CD4-positive, CD25-positive, alpha-beta regulatory T cell (primary cell): ENCODE results near the gene AMER2. TPM values are rescaled to one million over a fixed set of nuclear protein-coding genes. Genes with fewer than 3 reads are reported as not detected.
"Not testable (repeated sequence)": the region's sequence is repeated elsewhere in the genome, so short reads cannot be mapped to it uniquely, and the experiment has no call there.

ENCODE experiments used
- ATAC-seq, 2 donors: fragments of 150-1000 bp; cut with Tn5 transposase; one replicate each; pipeline ENCODE4 v1.10.0; 2021; ENCODE audit warnings: low read depth in 2 of 2, moderate number of reproducible peaks in 2 of 2, moderate library complexity in 1 of 2
- DNase-seq, 3 donors: peaks; one replicate each; pipeline versions ENCODE4 v3.0.0 to v3.0.0-alpha.2; 2012 to 2022; ENCODE audit warnings: mixed read lengths in 1 of 3
- H3K27ac ChIP-seq: one replicate; pipeline ENCODE4 v1.7.0; 2013; ENCODE audit warnings: mild to moderate bottlenecking, low read length; ENCODE audit not compliant: insufficient read depth, poor library complexity, severe bottlenecking
- H3K27me3 ChIP-seq: one replicate; pipeline ENCODE4 v1.7.0; 2013; ENCODE audit warnings: low read length; ENCODE audit not compliant: control insufficient read depth, insufficient read depth
- H3K36me3 ChIP-seq: one replicate; pipeline ENCODE4 v1.7.0; 2013; ENCODE audit warnings: mild to moderate bottlenecking, low read length, moderate library complexity; ENCODE audit not compliant: control insufficient read depth, insufficient read depth
- H3K4me1 ChIP-seq: 2 replicates; pipeline ENCODE4 v1.7.0; 2013; ENCODE audit warnings: mild to moderate bottlenecking, low read length; ENCODE audit not compliant: insufficient read depth, control insufficient read depth, poor library complexity, severe bottlenecking
- H3K4me3 ChIP-seq: one replicate; pipeline ENCODE4 v1.7.0; 2013; ENCODE audit warnings: low read depth, mild to moderate bottlenecking, low read length, moderate library complexity
- H3K9me3 ChIP-seq, 2 experiments: 1 replicate in 1 of 2; 2 replicates in 1 of 2; pipeline ENCODE4 v1.7.0; 2013; ENCODE audit warnings: low read length in 2 of 2, mild to moderate bottlenecking in 1 of 2, moderate library complexity in 1 of 2; ENCODE audit not compliant: control insufficient read depth in 2 of 2
- H3K27ac Mint-ChIP-seq, 3 donors: one replicate each; pipeline ENCODE4 v1.8.0; 2020 to 2022; ENCODE audit warnings: mild to moderate bottlenecking in 3 of 3, mixed read lengths in 3 of 3, moderate library complexity in 2 of 3
- H3K27me3 Mint-ChIP-seq: one replicate; pipeline ENCODE4 v1.8.0; 2022; ENCODE audit warnings: mild to moderate bottlenecking, mixed read lengths
- H3K36me3 Mint-ChIP-seq: one replicate; pipeline ENCODE4 v1.8.0; 2020; ENCODE audit warnings: mixed read lengths
- H3K4me1 Mint-ChIP-seq, 4 donors: one replicate each; pipeline ENCODE4 v1.8.0; 2020 to 2022; ENCODE audit warnings: mixed read lengths in 4 of 4, mild to moderate bottlenecking in 1 of 4
- H3K4me3 Mint-ChIP-seq, 4 donors: one replicate each; pipeline ENCODE4 v1.8.0; 2020 to 2022; ENCODE audit warnings: mild to moderate bottlenecking in 4 of 4, mixed read lengths in 4 of 4, moderate library complexity in 3 of 4
- H3K9me3 Mint-ChIP-seq, 7 donors: one replicate each; pipeline ENCODE4 v1.8.0; 2020 to 2022; ENCODE audit warnings: mixed read lengths in 7 of 7, mild to moderate bottlenecking in 3 of 7, moderate library complexity in 2 of 7
- polyA plus RNA-seq, 4 donors: library from polyadenylated mRNA; unstranded; fragments of 300-500 nt; fragmentation: Illumina TruSeq; gene quantifications; one replicate each; pipeline ENCODE4 v1.2.3, GENCODE V29; 2021
- total RNA-seq: library from RNA; stranded (reverse); gene quantifications from one replicate; pipeline ENCODE4 v1.2.3, GENCODE V29; 2022

The AMER2 gene
- total and polyA plus RNA-seq, 5 donors from 2014 or later = not detected

DNA sequence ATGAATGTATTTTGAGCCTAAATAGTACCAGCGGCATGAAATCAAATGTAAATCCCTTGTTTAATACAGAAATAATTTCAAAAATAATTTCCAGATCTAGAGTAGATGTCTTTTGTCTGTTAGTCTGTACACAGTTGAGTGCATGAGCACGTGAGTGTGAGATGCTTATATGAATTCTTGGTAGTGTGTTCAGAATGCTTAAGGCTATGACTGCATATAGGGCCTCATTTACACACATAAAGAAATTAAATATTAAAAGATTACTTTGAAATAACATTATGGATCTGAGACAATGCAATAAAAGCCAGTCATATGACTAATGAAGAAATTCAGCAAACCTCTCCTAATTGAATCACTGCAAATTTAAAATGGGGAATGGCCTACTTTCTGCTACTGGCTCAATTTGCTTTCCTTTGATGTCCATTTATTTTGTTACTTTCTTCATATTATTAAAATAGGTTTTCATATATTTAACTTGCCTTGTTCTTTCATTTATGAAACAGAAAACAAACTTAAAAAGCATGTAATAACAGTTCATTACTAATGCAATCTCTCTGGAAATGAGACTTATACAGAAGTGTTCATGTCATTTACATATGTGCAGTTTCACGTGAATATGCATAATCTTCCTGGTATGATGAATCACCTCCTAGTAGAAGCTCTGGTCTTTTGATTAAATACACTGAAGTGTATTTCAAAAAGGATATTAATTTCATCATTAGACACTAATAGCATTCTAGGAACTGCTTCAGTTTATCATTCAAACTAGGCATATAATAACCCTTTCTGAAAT is 4.5 kb downstream of the AMER2 start:
- peaks cover 49% of the 10 kb centered on the region for H3K27me3 Mint-ChIP-seq
- Histone ChIP-seq H3K36me3 (no peaks in the 10 kb centered on the region), H3K9me3 (no peaks in the 10 kb centered on the region), H3K27ac (no peak overlapping the region), H3K27me3 (peaks cover 19% of the 10 kb centered on the region), H3K4me3 (no peak overlapping the region), H3K4me1 (peaks cover 9% of the 10 kb centered on the region)
- no peaks in the 10 kb centered on the region for H3K36me3 Mint-ChIP-seq
- H3K9me3 Mint-ChIP-seq = peaks cover 0 to 5% (median 0%) of the 10 kb centered on the region in 7 donors
- H3K27ac Mint-ChIP-seq = no peak overlapping the region
- no peak for ATAC-seq
- H3K4me1 Mint-ChIP-seq = peaks cover 0 to 20% (median 9%) of the 10 kb centered on the region in 4 donors
- no peak for DNase-seq
- H3K4me3 Mint-ChIP-seq = no peak overlapping the region

- Histone ChIP-seq H3K27me3 (peaks cover 10% of the 10 kb centered on the region), H3K27ac (no peak overlapping the region), H3K9me3 (no peaks in the 10 kb centered on the region), H3K36me3 (no peaks in the 10 kb centered on the region), H3K4me1 (peaks cover 5% of the 10 kb centered on the region), H3K4me3 (no peak overlapping the region)
- no peak for ATAC-seq
- no peak overlapping the region for H3K4me3 Mint-ChIP-seq
- DNase-seq = no peak
- peaks cover 0 to 9% (median 3%) of the 10 kb centered on the region in 4 donors for H3K4me1 Mint-ChIP-seq
- H3K36me3 Mint-ChIP-seq = no peaks in the 10 kb centered on the region
- H3K9me3 Mint-ChIP-seq = peaks cover 0 to 5% (median 0%) of the 10 kb centered on the region in 7 donors
- H3K27ac Mint-ChIP-seq = no peak overlapping the region
- H3K27me3 Mint-ChIP-seq = peaks cover 43% of the 10 kb centered on the region
Measured at GRCh38 chr13:25166306-25166705, 5.8 kb downstream of the AMER2 start.

DNA sequence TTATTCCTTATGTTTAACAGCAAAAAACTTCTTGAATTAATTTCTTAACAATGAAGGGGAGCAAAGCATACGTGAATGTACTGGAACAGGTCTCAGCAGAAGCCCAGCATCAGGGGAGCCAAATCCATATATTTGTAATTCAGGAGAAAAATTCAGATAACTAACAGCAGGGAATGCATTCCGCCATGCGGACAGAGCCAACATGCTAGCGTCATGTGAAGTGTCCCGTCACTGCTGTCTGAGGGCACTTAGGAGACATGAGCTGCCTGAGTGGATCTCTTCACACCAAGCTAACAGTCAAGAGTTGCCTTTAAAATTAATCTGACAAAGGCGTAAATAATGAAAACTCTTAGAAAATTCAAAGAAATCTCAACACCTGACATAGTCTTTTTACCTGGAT is 6.4 kb downstream of the AMER2 start:
- Mint-ChIP-seq H3K36me3 (no peaks in the 10 kb centered on the region), H3K4me3 (no peak overlapping the region), H3K27ac (no peak overlapping the region), H3K9me3 (peaks cover 0 to 5% (median 0%) of the 10 kb centered on the region in 7 donors), H3K27me3 (peaks cover 41% of the 10 kb centered on the region), H3K4me1 (peaks cover 0 to 6% (median 2%) of the 10 kb centered on the region in 4 donors)
- H3K9me3 ChIP-seq = no peaks in the 10 kb centered on the region
- H3K36me3 ChIP-seq = no peaks in the 10 kb centered on the region
- peaks cover 10% of the 10 kb centered on the region for H3K27me3 ChIP-seq
- DNase-seq = no peak
- H3K4me3 ChIP-seq = no peak overlapping the region
- no peak overlapping the region for H3K27ac ChIP-seq
- no peak for ATAC-seq
- no peaks in the 10 kb centered on the region for H3K4me1 ChIP-seq

DNA sequence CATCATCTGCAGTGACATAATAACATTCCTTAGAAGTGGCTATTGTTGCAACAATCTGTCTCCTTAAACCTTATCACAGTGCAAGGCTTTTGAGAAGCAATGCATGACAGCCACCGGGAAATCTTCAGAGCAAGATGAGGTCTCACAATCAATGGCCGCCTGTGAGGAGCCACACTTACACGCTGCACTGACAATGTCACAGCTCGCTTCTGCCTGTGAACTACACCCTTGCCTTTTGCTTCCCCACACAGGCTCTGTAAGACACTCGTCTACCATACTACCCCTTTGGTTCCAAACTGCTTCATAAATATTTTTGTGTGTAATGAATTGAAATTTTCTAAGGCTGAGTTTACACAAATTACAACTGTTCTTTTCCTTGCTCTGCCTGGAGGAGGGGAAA is 6.9 kb downstream of the AMER2 start:
- H3K27ac ChIP-seq, H3K9me3 ChIP-seq, H3K27ac Mint-ChIP-seq, H3K4me3 ChIP-seq, H3K4me1 ChIP-seq, H3K9me3 Mint-ChIP-seq, ATAC-seq, DNase-seq, H3K4me3 Mint-ChIP-seq, H3K36me3 Mint-ChIP-seq, H3K4me1 Mint-ChIP-seq, H3K36me3 ChIP-seq: not testable (repeated sequence)
- peaks cover 39% of the 10 kb centered on the region for H3K27me3 Mint-ChIP-seq
- peaks cover 10% of the 10 kb centered on the region for H3K27me3 ChIP-seq

- no peaks in the 10 kb centered on the region for H3K36me3 Mint-ChIP-seq
- ATAC-seq (no peak), DNase-seq (no peak)
- H3K4me1 ChIP-seq = no peaks in the 10 kb centered on the region
- H3K4me1 Mint-ChIP-seq = no peaks in the 10 kb centered on the region
- H3K27me3 ChIP-seq = peaks cover 2% of the 10 kb centered on the region
- no peaks in the 10 kb centered on the region for H3K9me3 ChIP-seq
- no peak overlapping the region for H3K4me3 ChIP-seq
- no peak overlapping the region for H3K4me3 Mint-ChIP-seq
- H3K27ac ChIP-seq = no peak overlapping the region
- no peaks in the 10 kb centered on the region for H3K9me3 Mint-ChIP-seq
- H3K27me3 Mint-ChIP-seq = peaks cover 12% of the 10 kb centered on the region
- H3K27ac Mint-ChIP-seq = no peak overlapping the region
- H3K36me3 ChIP-seq = no peaks in the 10 kb centered on the region
Measured at GRCh38 chr13:25157681-25158080, 14.4 kb downstream of the AMER2 start.

DNA sequence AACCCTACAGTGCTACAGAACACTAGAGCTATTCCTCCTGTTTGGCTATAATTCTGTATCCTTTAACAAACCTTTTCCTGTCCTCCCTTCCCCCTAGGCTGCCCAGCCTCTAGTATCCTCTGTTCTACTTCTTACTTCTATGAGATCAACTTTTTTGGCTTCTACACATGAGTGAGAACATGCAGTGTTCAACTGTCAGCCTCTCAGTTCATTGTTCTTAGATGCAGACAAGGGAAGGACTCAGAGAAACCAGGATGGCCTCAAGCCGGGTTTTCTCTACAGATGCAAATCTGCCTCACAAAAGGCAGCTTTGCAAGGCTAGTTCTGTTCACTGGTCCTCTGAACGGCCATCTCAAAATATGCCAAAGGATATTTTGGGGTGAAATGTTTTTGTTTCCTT is 18.4 kb downstream of the AMER2 start:
- H3K27me3 ChIP-seq = peaks cover 2% of the 10 kb centered on the region
- DNase-seq (no peak), ATAC-seq (no peak)
- Mint-ChIP-seq H3K27ac (no peak overlapping the region), H3K4me3 (no peak overlapping the region), H3K27me3 (peaks cover 4% of the 10 kb centered on the region), H3K36me3 (no peaks in the 10 kb centered on the region), H3K4me1 (no peaks in the 10 kb centered on the region), H3K9me3 (peaks cover 0 to 1% (median 0%) of the 10 kb centered on the region in 7 donors)
- H3K36me3 ChIP-seq = no peaks in the 10 kb centered on the region
- H3K27ac ChIP-seq = no peak overlapping the region
- no peak overlapping the region for H3K4me3 ChIP-seq
- no peaks in the 10 kb centered on the region for H3K9me3 ChIP-seq
- no peaks in the 10 kb centered on the region for H3K4me1 ChIP-seq

DNA sequence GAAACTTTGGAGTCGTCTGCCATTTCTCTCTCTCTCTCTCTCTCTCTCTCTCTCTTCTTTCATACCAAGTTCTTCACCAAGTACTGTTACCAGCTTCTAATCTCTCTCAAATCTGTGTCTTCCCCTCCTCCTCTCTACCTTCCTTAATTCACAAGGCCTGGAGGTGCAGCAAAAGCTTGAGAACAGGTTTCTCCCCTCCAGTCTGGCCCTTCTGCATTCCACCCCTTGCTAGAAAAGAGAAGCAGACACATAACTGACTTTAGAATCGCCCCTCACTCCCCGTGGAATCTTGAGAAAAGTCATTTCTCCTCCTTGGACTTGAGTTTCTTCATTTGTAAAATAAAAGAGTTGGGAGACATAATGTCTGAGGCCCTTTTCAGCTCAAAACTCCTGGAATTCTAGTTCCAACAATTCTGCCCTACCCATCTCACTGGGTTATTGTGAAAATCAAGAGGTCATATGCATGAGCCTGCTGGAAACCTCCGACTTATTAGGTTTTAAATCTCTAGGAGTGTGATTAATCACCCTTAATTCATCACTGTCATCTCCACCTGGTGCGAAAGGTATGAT is 20.4 kb downstream of the AMER2 start:
- no peak overlapping the region for H3K27ac Mint-ChIP-seq
- peaks cover 0 to 2% (median 0%) of the 10 kb centered on the region in 7 donors for H3K9me3 Mint-ChIP-seq
- Histone ChIP-seq H3K27me3 (no peaks in the 10 kb centered on the region), H3K4me3 (no peak overlapping the region), H3K27ac (no peak overlapping the region), H3K36me3 (no peaks in the 10 kb centered on the region), H3K9me3 (no peaks in the 10 kb centered on the region), H3K4me1 (no peaks in the 10 kb centered on the region)
- H3K36me3 Mint-ChIP-seq = no peaks in the 10 kb centered on the region
- DNase-seq (no peak), ATAC-seq (no peak)
- no peaks in the 10 kb centered on the region for H3K4me1 Mint-ChIP-seq
- peaks cover 4% of the 10 kb centered on the region for H3K27me3 Mint-ChIP-seq
- H3K4me3 Mint-ChIP-seq = no peak overlapping the region

DNA sequence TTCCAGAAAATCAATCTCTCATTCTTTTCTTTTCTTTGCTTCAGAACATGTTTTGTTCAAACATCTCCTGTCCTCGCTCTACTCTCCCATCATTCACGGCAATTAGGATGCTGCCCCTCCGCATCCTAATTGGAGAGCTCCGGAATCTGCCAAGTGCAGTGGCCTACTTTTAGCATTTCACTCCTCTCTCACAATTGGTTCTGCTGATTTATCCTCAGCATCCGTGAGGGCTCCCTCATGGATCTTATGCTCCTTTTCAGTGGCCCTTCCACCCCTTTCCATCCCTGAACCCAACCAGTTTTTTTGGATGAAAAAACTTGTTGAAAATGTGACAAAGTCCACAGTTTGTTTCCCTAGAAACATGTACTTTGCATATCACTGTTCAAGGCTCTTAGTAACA is 22.4 kb downstream of the AMER2 start:
- no peaks in the 10 kb centered on the region for H3K4me1 ChIP-seq
- no peaks in the 10 kb centered on the region for H3K36me3 Mint-ChIP-seq
- no peaks in the 10 kb centered on the region for H3K27me3 Mint-ChIP-seq
- no peaks in the 10 kb centered on the region for H3K9me3 ChIP-seq
- no peak for ATAC-seq
- H3K4me3 Mint-ChIP-seq = no peak overlapping the region
- H3K36me3 ChIP-seq = no peaks in the 10 kb centered on the region
- no peak for DNase-seq
- no peak overlapping the region for H3K27ac Mint-ChIP-seq
- no peak overlapping the region for H3K4me3 ChIP-seq
- H3K4me1 Mint-ChIP-seq = no peaks in the 10 kb centered on the region
- H3K27ac ChIP-seq = no peak overlapping the region
- no peaks in the 10 kb centered on the region for H3K27me3 ChIP-seq
- H3K9me3 Mint-ChIP-seq = peaks cover 0 to 2% (median 0%) of the 10 kb centered on the region in 7 donors
